MM.1S (cell line): Measurements from ENCODE around the gene TEK.

ENCODE experiments used
- EZH2 ChIP-seq: fragments of 300-600 bp; sonication (generic); optimal IDR thresholded peaks from 2 replicates; pipeline ENCODE3; 2017; ENCODE audit warnings: low read depth, mild to moderate bottlenecking, antibody characterized with exemption, low read length, mixed read lengths
- TF ChIP-seq, protein P1 (sequence below): fragments of 300-600 bp; sonication (generic); IDR thresholded peaks from 2 replicates; pipeline ENCODE4 v1.5.1; 2016; ENCODE audit warnings: antibody characterized with exemption, low read length, mixed read lengths

DNA sequence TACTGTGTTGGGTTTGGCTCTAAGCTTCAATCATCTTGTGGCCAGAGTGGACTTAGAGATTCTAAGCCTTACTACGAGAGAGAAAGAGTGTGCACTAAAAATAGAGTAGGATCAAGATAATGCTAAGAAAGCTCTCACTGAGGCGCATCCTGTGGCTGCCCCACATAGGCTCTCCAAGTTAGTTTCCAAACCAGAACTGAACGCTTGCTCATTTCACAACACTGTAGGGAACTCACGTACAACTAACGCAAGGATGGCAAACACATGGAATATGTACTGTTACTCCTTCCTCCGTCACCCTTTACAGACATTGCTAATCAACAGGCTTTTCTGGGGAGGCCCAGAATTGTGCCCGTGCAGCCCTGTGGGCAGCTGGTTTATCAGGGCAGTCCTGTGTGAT is 97.0 kb downstream of the TEK start:
- TF ChIP-seq, protein P1, sequence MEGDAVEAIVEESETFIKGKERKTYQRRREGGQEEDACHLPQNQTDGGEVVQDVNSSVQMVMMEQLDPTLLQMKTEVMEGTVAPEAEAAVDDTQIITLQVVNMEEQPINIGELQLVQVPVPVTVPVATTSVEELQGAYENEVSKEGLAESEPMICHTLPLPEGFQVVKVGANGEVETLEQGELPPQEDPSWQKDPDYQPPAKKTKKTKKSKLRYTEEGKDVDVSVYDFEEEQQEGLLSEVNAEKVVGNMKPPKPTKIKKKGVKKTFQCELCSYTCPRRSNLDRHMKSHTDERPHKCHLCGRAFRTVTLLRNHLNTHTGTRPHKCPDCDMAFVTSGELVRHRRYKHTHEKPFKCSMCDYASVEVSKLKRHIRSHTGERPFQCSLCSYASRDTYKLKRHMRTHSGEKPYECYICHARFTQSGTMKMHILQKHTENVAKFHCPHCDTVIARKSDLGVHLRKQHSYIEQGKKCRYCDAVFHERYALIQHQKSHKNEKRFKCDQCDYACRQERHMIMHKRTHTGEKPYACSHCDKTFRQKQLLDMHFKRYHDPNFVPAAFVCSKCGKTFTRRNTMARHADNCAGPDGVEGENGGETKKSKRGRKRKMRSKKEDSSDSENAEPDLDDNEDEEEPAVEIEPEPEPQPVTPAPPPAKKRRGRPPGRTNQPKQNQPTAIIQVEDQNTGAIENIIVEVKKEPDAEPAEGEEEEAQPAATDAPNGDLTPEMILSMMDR: no peak
- no peak for TF ChIP-seq EZH2
